HepG2 (cell line): ENCODE results near the gene SMARCC1. TPM values are rescaled to one million over a fixed set of nuclear protein-coding genes. Genes with fewer than 3 reads are reported as not detected.

Source experiments
- ATAC-seq: fragments of 200-7000 bp; cut with Tn5 transposase; 3 replicates; pipeline ENCODE4 v1.9.1; 2020; ENCODE audit warnings: mild to moderate bottlenecking, moderate library complexity
- BruUV-seq: library from RNA; stranded (reverse); fragments of 400-500 nt; replicated peaks from 2 replicates; lab custom pipeline; 2021; lab: Mats Ljungman, UMichigan
- CTCF ChIA-PET: fragments of 300-600 bp; formaldehyde crosslinking; extraction: SDS; loops from one replicate; lab custom pipeline; 2021; ENCODE audit warnings: low total read pairs, inconsistent platforms, low intra/inter-chr PET ratio; lab: Yijun Ruan, JAX
- POLR2A ChIA-PET: fragments of 350-600 bp; sonication (Branson Sonifier 250); formaldehyde crosslinking; loops from one replicate; lab custom pipeline; 2020; ENCODE audit warnings: antibody characterized with exemption, inconsistent platforms; lab: Yijun Ruan, JAX
- DNase-seq: peaks from one replicate; pipeline ENCODE4 v3.0.0-alpha.2; 2015; ENCODE audit warnings: low spot score
- FAIRE-seq: peaks from 3 replicates; lab custom pipeline; 2011; peaks lifted over from hg19 to GRCh38; lab: Jason Lieb, UNC
- H2AFZ ChIP-seq: one replicate; pipeline ENCODE4 v1.6.1; 2011; ENCODE audit warnings: low read length, inconsistent platforms
- H3K27ac ChIP-seq: fragments of 300-600 bp; 3 replicates; pipeline ENCODE4 v1.8.0; 2011; ENCODE audit warnings: mixed run types, mild to moderate bottlenecking, mixed read lengths, low read length, inconsistent platforms; ENCODE audit not compliant: insufficient read depth; ENCODE audit errors: extremely low read length
- H3K27me3 ChIP-seq, 2 experiments: fragments of 200-600 bp in 1 of 2; 2 replicates in 1 of 2; 3 replicates in 1 of 2; pipeline versions ENCODE4 v1.6.0 to v1.8.0; 2011; ENCODE audit warnings: low read length in 2 of 2, mild to moderate bottlenecking in 2 of 2, moderate library complexity in 2 of 2, inconsistent platforms in 1 of 2; ENCODE audit not compliant: insufficient read depth in 2 of 2, control insufficient read depth in 1 of 2
- H3K36me3 ChIP-seq, 2 experiments: fragments of 200-600 bp in 1 of 2; replicated peaks in 1 of 2; 2 replicates in 1 of 2; 3 replicates in 1 of 2; pipeline versions ENCODE4 v1.5.1 to v1.8.0; 2011; ENCODE audit warnings: low read length in 2 of 2, inconsistent platforms in 1 of 2; ENCODE audit not compliant: insufficient read depth in 2 of 2, control insufficient read depth in 1 of 2
- H3K4me1 ChIP-seq: 2 replicates; pipeline ENCODE4 v1.5.1; 2012; ENCODE audit warnings: low read length, inconsistent platforms; ENCODE audit not compliant: insufficient read depth
- H3K4me2 ChIP-seq: 2 replicates; pipeline ENCODE4 v1.6.0; 2011; ENCODE audit warnings: low read depth, low read length, inconsistent platforms
- H3K4me3 ChIP-seq, 3 experiments: fragments of 200-600 bp in 1 of 3; sonication (generic), shearing (Covaris generic) in 1 of 3; replicated peaks in 1 of 3; 2 replicates each; pipeline ENCODE4 v1.5.1; 2011 to 2016; ENCODE audit warnings: low read length in 3 of 3, inconsistent platforms in 2 of 3, low read depth in 2 of 3, mild to moderate bottlenecking in 2 of 3, control low read depth in 1 of 3, mixed read lengths in 1 of 3; ENCODE audit not compliant: insufficient read depth in 1 of 3
- H3K79me2 ChIP-seq: one replicate; pipeline ENCODE4 v1.6.1; 2011; ENCODE audit warnings: low read length, inconsistent platforms; ENCODE audit not compliant: insufficient read depth
- H3K9ac ChIP-seq: 2 replicates; pipeline ENCODE4 v1.6.0; 2011; ENCODE audit warnings: mild to moderate bottlenecking, low read depth, low read length, inconsistent platforms; ENCODE audit not compliant: insufficient read depth
- H3K9me3 ChIP-seq: 2 replicates; pipeline ENCODE4 v1.5.1; 2012; ENCODE audit warnings: mild to moderate bottlenecking, low read length
- H4K20me1 ChIP-seq: 2 replicates; pipeline ENCODE4 v1.6.0; 2011; ENCODE audit warnings: inconsistent platforms, mild to moderate bottlenecking, low read length, moderate library complexity; ENCODE audit not compliant: insufficient read depth
- ARID2 ChIP-seq: sonication (generic); formaldehyde crosslinking; IDR thresholded peaks from 2 replicates; pipeline ENCODE4 v1.8.1; 2022; ENCODE audit warnings: mild to moderate bottlenecking, missing genetic modification reagents, borderline replicate concordance
- CHD4 ChIP-seq: fragments of 200-600 bp; sonication (generic); IDR thresholded peaks from 2 replicates; pipeline ENCODE4 v1.7.0; 2017; ENCODE audit warnings: mild to moderate bottlenecking, low read length, borderline replicate concordance
- DNMT1 ChIP-seq: sonication (generic); formaldehyde crosslinking; IDR thresholded peaks from 2 replicates; pipeline ENCODE4 v1.5.1; 2020; ENCODE audit warnings: mild to moderate bottlenecking, missing genetic modification reagents
- IRF2 ChIP-seq: IDR thresholded peaks from 2 replicates; pipeline ENCODE4 v1.6.1; 2018; ENCODE audit warnings: missing genetic modification reagents, missing compliant biosample characterization
- KLF16 ChIP-seq, 2 experiments: sonication (generic) in 1 of 2; formaldehyde crosslinking in 1 of 2; IDR thresholded peaks; 2 replicates each; pipeline versions ENCODE4 v1.6.1 to v1.8.0; 2016 to 2023; ENCODE audit warnings: missing genetic modification reagents in 2 of 2, missing compliant biosample characterization in 1 of 2
- MAF1 ChIP-seq: sonication (generic); formaldehyde crosslinking; IDR thresholded peaks from 2 replicates; pipeline ENCODE4 v1.5.0; 2020; ENCODE audit warnings: missing genetic modification reagents, borderline replicate concordance
- TEAD2 ChIP-seq: sonication (generic); formaldehyde crosslinking; IDR thresholded peaks from 2 replicates; pipeline ENCODE4 v1.9.0; 2021; ENCODE audit warnings: missing genetic modification reagents
- THAP8 ChIP-seq: sonication (generic); formaldehyde crosslinking; IDR thresholded peaks from 2 replicates; pipeline ENCODE4 v1.5.1; 2020; ENCODE audit warnings: missing genetic modification reagents, mild to moderate bottlenecking, borderline replicate concordance
- ZFP62 ChIP-seq: sonication (generic); formaldehyde crosslinking; IDR thresholded peaks from 2 replicates; pipeline ENCODE4 v1.4.0; 2020; ENCODE audit warnings: missing genetic modification reagents
- ZKSCAN5 ChIP-seq: sonication (generic); formaldehyde crosslinking; IDR thresholded peaks from 2 replicates; pipeline ENCODE4 v1.5.1; 2020; ENCODE audit warnings: mild to moderate bottlenecking, missing genetic modification reagents
- ZNF180 ChIP-seq: sonication (generic); formaldehyde crosslinking; IDR thresholded peaks from 2 replicates; pipeline ENCODE4 v1.4.0; 2020; ENCODE audit warnings: low read depth, missing genetic modification reagents, borderline replicate concordance
- ZNF354B ChIP-seq: sonication (generic); formaldehyde crosslinking; IDR thresholded peaks from 2 replicates; pipeline ENCODE4 v1.8.0; 2022; ENCODE audit warnings: mild to moderate bottlenecking, missing genetic modification reagents
- ZNF558 ChIP-seq: sonication (generic); formaldehyde crosslinking; IDR thresholded peaks from 2 replicates; pipeline ENCODE4 v1.9.0; 2022; ENCODE audit warnings: mild to moderate bottlenecking, missing genetic modification reagents, borderline replicate concordance
- ZNF788 ChIP-seq: sonication (generic); formaldehyde crosslinking; IDR thresholded peaks from 2 replicates; pipeline ENCODE4 v1.5.0; 2020; ENCODE audit warnings: mild to moderate bottlenecking, missing genetic modification reagents, borderline replicate concordance
- WGBS: methylation state at CpG from one replicate; pipeline ENCODE4 v1.1.6; 2017; ENCODE audit warnings: low lambda C conversion rate; 5-methylcytosine and 5-hydroxymethylcytosine counted together
- in situ Hi-C: cut with HindIII; loops from 2 replicates; pipeline ENCODE4 v1.10.0; 2017; ENCODE audit warnings: low pct_unique_long_range_greater_than_20kb; ENCODE audit not compliant: extremely low pct_ligation_motif_present
- intact Hi-C: fragments of 100-400 bp; cut with micrococcal nuclease; formaldehyde crosslinking; loops from one replicate; pipeline ENCODE4 v1.10.0; 2022; ENCODE audit not compliant: unreplicated experiment
- polyA plus RNA-seq, 8 experiments: library from polyadenylated mRNA; depleted of rRNA in 3 of 8; stranded (reverse) in 7 of 8; unstranded in 1 of 8; fragments of >200 nt; fragmentation: Illumina TruSeq in 4 of 8; extraction: Trizol in 4 of 8; gene quantifications; 2 replicates each; pipeline versions ENCODE4 v1.2.1 to v1.2.3, GENCODE V29; 2011 to 2016; ENCODE audit warnings: low read depth in 4 of 8, missing spikeins in 1 of 8, mixed read lengths in 1 of 8; ENCODE audit not compliant: insufficient read depth in 1 of 8
- total RNA-seq, 5 experiments: library from RNA; depleted of rRNA; stranded (reverse); fragments of >200 nt; fragmentation: Illumina TruSeq; extraction: Trizol; gene quantifications; 2 replicates each; pipeline ENCODE4 v1.2.3, GENCODE V29; 2016; ENCODE audit warnings: low read depth in 1 of 5

The SMARCC1 gene
- total and polyA plus RNA-seq, 2 of the 13 experiments (the other 11 are each of a cell fraction or from before 2014, with no cell fraction given): 47.9 to 58.4 TPM

GRCh38 chr3:47681016-47681415, 100.7 kb downstream of the SMARCC1 start:
- H3K79me2 ChIP-seq: no peaks in the 10 kb centered on the region
- no peaks in the 10 kb centered on the region for H3K27me3 ChIP-seq
- no peak overlapping the region for H3K9ac ChIP-seq
- H4K20me1 ChIP-seq: no peaks in the 10 kb centered on the region
- no peaks in the 10 kb centered on the region for H3K4me1 ChIP-seq
- intact Hi-C loops: no loop called here
- TF ChIP-seq ZNF788 (CRISPR knock-in tag): no peak
- TF ChIP-seq KLF16 (CRISPR knock-in tag; IDR thresholded peaks at IDR 0.05): no peak
- TF ChIP-seq MAF1 (CRISPR knock-in tag): no peak
- no peak for TF ChIP-seq ZKSCAN5 (CRISPR knock-in tag)
- TF ChIP-seq, all 625 proteins: peak for 0
- H3K9me3 ChIP-seq: no peaks in the 10 kb centered on the region
- ChIA-PET POLR2A (no interaction called here), CTCF (no interaction called here)
- 98% methylated on average over 2 of the region's 2 CpGs for WGBS
- DNase-seq (no peak), ATAC-seq (no peak), FAIRE-seq (no peak)
- BruUV-seq: TSS peak; percentile 13
- no peak overlapping the region for H3K4me2 ChIP-seq
- H2AFZ ChIP-seq: no peak overlapping the region
- peaks cover 18 to 56% of the 10 kb centered on the region in 2 experiments for H3K36me3 ChIP-seq
- in situ Hi-C loops: no loop called here
- H3K4me3 ChIP-seq: no peak overlapping the region
- H3K27ac ChIP-seq: no peak overlapping the region

DNA sequence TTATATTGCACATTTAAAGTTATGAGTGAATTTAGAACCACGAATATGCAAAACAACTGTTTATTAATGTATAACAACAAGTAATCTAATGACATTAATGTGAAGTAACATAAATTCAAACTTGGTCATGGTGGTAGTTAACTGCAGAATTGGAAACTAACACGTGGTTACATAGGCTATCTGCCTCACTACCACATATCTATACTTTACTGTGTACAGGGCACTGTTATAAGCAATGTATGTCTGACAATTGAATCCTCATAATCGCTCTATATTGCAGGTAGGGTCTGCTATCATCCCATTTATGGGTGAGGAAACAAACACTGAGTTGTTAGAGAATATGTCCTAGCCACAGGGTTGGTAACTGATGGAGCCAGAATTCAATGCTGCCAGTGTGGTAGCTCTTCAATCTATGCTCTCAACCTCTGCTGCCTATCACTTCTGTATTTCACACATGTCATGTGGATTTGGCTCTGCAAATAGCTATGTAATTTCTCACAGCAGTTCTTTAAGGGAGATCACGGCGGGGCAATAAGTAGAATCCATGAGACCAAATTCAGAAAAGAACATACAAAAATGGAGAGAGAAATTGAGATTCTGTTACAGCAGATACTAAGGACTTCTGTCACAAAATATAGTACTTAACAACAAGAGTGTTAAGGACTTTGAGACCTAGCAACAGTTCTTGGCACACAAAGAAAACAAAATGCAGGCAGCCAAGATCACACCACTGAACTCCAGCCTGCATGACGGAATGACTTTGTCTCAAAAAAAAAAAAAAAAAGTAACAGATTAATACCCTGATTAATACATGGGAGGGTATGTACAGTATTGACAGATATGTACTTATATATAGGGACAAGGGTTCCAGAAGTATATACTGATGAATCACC, 103.0 kb downstream of the SMARCC1 start:
- no peak overlapping the region for H2AFZ ChIP-seq
- peaks cover 17 to 71% of the 10 kb centered on the region in 2 experiments for H3K36me3 ChIP-seq
- TSS peak; percentile 22 for BruUV-seq
- no peak overlapping the region for H3K9ac ChIP-seq
- WGBS: 95% methylated on average over 6 of the region's 6 CpGs
- intact Hi-C loops (no loop called here), in situ Hi-C loops (no loop called here)
- H3K4me2 ChIP-seq: no peak overlapping the region
- no peak overlapping the region for H3K4me3 ChIP-seq
- H3K27ac ChIP-seq: no peak overlapping the region
- TF ChIP-seq TEAD2 (CRISPR knock-in tag) (no peak), ZNF180 (CRISPR knock-in tag) (no peak), ARID2 (no peak), ZNF354B (CRISPR knock-in tag) (no peak), ZFP62 (CRISPR knock-in tag) (no peak), IRF2 (CRISPR knock-in tag) (no peak), THAP8 (CRISPR knock-in tag) (no peak), CHD4 (no peak), DNMT1 (CRISPR knock-in tag) (no peak), ZNF558 (CRISPR knock-in tag) (no peak)
- FAIRE-seq (no peak), DNase-seq (no peak), ATAC-seq (no peak)
- no peaks in the 10 kb centered on the region for H3K27me3 ChIP-seq
- ChIA-PET CTCF (no interaction called here), POLR2A (no interaction called here)
- no peaks in the 10 kb centered on the region for H3K9me3 ChIP-seq
- H3K79me2 ChIP-seq: no peaks in the 10 kb centered on the region
- H4K20me1 ChIP-seq: no peaks in the 10 kb centered on the region
- H3K4me1 ChIP-seq: no peaks in the 10 kb centered on the region
